Naive thymus-derived CD4-positive, alpha-beta T cell (primary cell): ENCODE measurements around the gene AZIN2. TPM values are rescaled to one million over a fixed set of nuclear protein-coding genes. Genes with fewer than 3 reads are reported as not detected.

Source experiments
- ATAC-seq: fragments of 150-1000 bp; cut with Tn5 transposase; 2 replicates; pipeline ENCODE4 v1.10.0; 2021; ENCODE audit warnings: mild to moderate bottlenecking, moderate library complexity
- CTCF ChIA-PET: fragments of 350-600 bp; sonication (Branson Sonifier 250); formaldehyde crosslinking; loops from one replicate; lab custom pipeline; 2021; ENCODE audit warnings: antibody characterized with exemption; lab: Charles Lee
- POLR2A ChIA-PET: fragments of 350-600 bp; sonication (Branson Sonifier 250); formaldehyde crosslinking; loops from one replicate; lab custom pipeline; 2021; ENCODE audit warnings: antibody characterized with exemption, inconsistent platforms; lab: Charles Lee
- DNase-seq, 9 donors: peaks; one replicate each; pipeline versions ENCODE4 v3.0.0 to v3.0.0-alpha.2; 2020 to 2022; ENCODE audit warnings: mixed read lengths in 1 of 9
- H3K27ac ChIP-seq: one replicate; pipeline ENCODE4 v1.7.0; 2013; ENCODE audit warnings: mild to moderate bottlenecking, low read depth, low read length, moderate library complexity
- H3K27me3 ChIP-seq, 2 donors: one replicate each; pipeline ENCODE4 v1.7.0; 2013; ENCODE audit warnings: low read length in 2 of 2, mild to moderate bottlenecking in 2 of 2, moderate library complexity in 2 of 2; ENCODE audit not compliant: control insufficient read depth in 2 of 2, insufficient read depth in 2 of 2
- H3K36me3 ChIP-seq, 3 experiments: 1 replicate in 2 of 3; 2 replicates in 1 of 3; pipeline ENCODE4 v1.7.0; 2013; ENCODE audit warnings: low read length in 3 of 3, mild to moderate bottlenecking in 3 of 3, moderate library complexity in 1 of 3; ENCODE audit not compliant: insufficient read depth in 3 of 3, control insufficient read depth in 2 of 3
- H3K4me1 ChIP-seq, 2 donors: one replicate each; pipeline ENCODE4 v1.7.0; 2013; ENCODE audit warnings: low read length in 2 of 2, mild to moderate bottlenecking in 2 of 2, moderate library complexity in 1 of 2; ENCODE audit not compliant: control insufficient read depth in 2 of 2, insufficient read depth in 2 of 2
- H3K4me3 ChIP-seq: 2 replicates; pipeline ENCODE4 v1.7.0; 2013; ENCODE audit warnings: mild to moderate bottlenecking, low read length
- H3K9me3 ChIP-seq, 3 experiments: 1 replicate in 2 of 3; 2 replicates in 1 of 3; pipeline ENCODE4 v1.7.0; 2013; ENCODE audit warnings: low read length in 3 of 3; ENCODE audit not compliant: control insufficient read depth in 2 of 3
- H3K27ac Mint-ChIP-seq, 9 donors: one replicate each; pipeline ENCODE4 v1.8.0; 2020 to 2022; ENCODE audit warnings: mixed read lengths in 9 of 9, mild to moderate bottlenecking in 8 of 9, moderate library complexity in 5 of 9, inconsistent platforms in 2 of 9
- H3K27me3 Mint-ChIP-seq, 5 donors: one replicate each; pipeline ENCODE4 v1.8.0; 2021 to 2022; ENCODE audit warnings: mixed read lengths in 5 of 5, mild to moderate bottlenecking in 1 of 5
- H3K36me3 Mint-ChIP-seq, 5 donors: one replicate each; pipeline ENCODE4 v1.8.0; 2020 to 2022; ENCODE audit warnings: mixed read lengths in 5 of 5, mild to moderate bottlenecking in 3 of 5, inconsistent platforms in 1 of 5
- H3K4me1 Mint-ChIP-seq, 7 donors: one replicate each; pipeline ENCODE4 v1.8.0; 2020 to 2022; ENCODE audit warnings: mixed read lengths in 7 of 7, mild to moderate bottlenecking in 3 of 7, inconsistent platforms in 1 of 7
- H3K4me3 Mint-ChIP-seq, 10 donors: one replicate each; pipeline ENCODE4 v1.8.0; 2020 to 2022; ENCODE audit warnings: mild to moderate bottlenecking in 10 of 10, mixed read lengths in 10 of 10, moderate library complexity in 6 of 10, inconsistent platforms in 2 of 10
- H3K9me3 Mint-ChIP-seq, 11 donors: one replicate each; pipeline ENCODE4 v1.8.0; 2020 to 2022; ENCODE audit warnings: mixed read lengths in 11 of 11, mild to moderate bottlenecking in 4 of 11, inconsistent platforms in 1 of 11, moderate library complexity in 1 of 11
- intact Hi-C, 2 donors: fragments of 100-400 bp; cut with micrococcal nuclease; formaldehyde crosslinking; loops; one replicate each; pipeline ENCODE4 v1.15.1; 2023
- polyA plus RNA-seq, 2 donors: library from polyadenylated mRNA; unstranded; fragments of 300-500 nt; fragmentation: Illumina TruSeq; gene quantifications; one replicate each; pipeline ENCODE4 v1.2.3, GENCODE V29; 2021
- total RNA-seq, 6 experiments: library from RNA in 5 of 6; stranded (reverse) in 5 of 6; gene quantifications; 1 replicate in 5 of 6; 2 replicates in 1 of 6; pipeline ENCODE4 v1.2.3 and lab custom pipeline; 2021 to 2026

AZIN2 gene
- total and polyA plus RNA-seq, 7 experiments from 2014 or later: 4.3 to 9.6 (median 6.0) TPM

DNA sequence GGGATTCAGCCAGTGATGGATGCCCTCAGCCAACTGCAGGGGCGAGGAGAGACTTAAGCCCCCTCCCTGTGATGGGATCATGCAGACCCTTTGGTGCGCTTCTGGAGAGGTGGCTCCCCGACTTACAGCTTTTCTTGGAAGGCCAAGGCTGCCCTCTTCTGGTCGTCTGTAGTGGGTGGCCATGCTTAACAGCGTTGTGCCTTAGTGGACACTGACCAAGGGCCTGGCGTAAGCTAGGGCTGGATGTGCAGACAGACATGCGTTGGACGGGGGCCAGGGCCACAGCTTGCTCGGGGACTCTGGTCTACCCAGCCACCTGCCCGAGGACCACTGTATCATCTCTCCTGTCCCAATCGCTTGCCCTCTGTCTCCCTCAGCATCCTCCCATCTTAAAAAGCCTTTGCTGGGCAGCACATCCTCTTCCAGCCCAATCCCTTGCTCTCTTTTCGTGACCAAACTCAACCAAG is 5.5 kb downstream of the AZIN2 start:
- H3K27me3 ChIP-seq: no peaks in the 10 kb centered on the region
- ChIA-PET CTCF (interaction anchor here (0.7 to 3.2 kb wide), 7 partner anchors 10 to 154 kb away, joined by 3 to 11 read pairs (median 5); no protein-coding TSS in a partner anchor), POLR2A (interaction anchor here (1.3 to 1.6 kb wide), 2 partner anchors 13 to 122 kb away, joined by 5 to 6 read pairs; partner anchors contain the start of gene RNF19B)
- DNase-seq: peak in 2 of 9 donors; percentile 29 to 50
- H3K4me3 Mint-ChIP-seq: no peak overlapping the region
- no peaks in the 10 kb centered on the region for H3K36me3 ChIP-seq
- H3K4me1 Mint-ChIP-seq: peaks cover 24 to 61% (median 47%) of the 10 kb centered on the region in 7 donors
- ATAC-seq: peak; percentile 63
- H3K27ac ChIP-seq: no peak overlapping the region
- H3K27ac Mint-ChIP-seq: peak overlapping the region in 3 of 9 donors; percentile 18 to 48 (median 44)
- no peak overlapping the region for H3K4me3 ChIP-seq
- peaks cover 0 to 2% (median 0%) of the 10 kb centered on the region in 11 donors for H3K9me3 Mint-ChIP-seq
- intact Hi-C loops: loop anchor here (1.0 to 10.0 kb wide), 4 partner anchors 152 to 372 kb away; no protein-coding TSS in a partner anchor
- H3K9me3 ChIP-seq: no peaks in the 10 kb centered on the region
- peaks cover 10 to 19% of the 10 kb centered on the region in 2 donors for H3K4me1 ChIP-seq
- peaks cover 0 to 28% (median 0%) of the 10 kb centered on the region in 5 donors for H3K27me3 Mint-ChIP-seq
- peaks cover 0 to 3% (median 0%) of the 10 kb centered on the region in 5 donors for H3K36me3 Mint-ChIP-seq

DNA sequence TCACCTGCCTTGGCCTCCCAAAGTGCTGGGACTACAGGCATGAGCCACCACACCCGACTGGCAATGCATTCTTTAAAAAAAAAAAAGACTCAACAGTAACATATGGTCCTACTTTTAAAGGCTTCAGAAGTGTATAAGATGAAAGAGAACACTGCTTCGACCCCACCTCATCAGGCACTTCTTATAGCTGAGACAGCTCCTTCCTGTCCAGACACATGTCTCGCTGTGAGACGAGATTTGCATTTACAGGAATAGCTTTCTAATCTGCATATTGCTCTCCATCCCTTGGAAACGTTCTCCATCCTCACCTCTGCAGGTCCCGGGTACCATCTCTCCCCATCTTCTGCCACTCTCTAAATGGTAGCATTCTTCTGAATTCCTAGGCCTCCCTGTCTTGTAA is 6.7 kb downstream of the AZIN2 start:
- Mint-ChIP-seq H3K27me3 (peaks cover 0 to 20% (median 0%) of the 10 kb centered on the region in 5 donors), H3K27ac (peak overlapping the region; percentile 1 to 84 (median 80)), H3K36me3 (peaks cover 0 to 3% (median 0%) of the 10 kb centered on the region in 5 donors), H3K9me3 (peaks cover 0 to 2% (median 0%) of the 10 kb centered on the region in 11 donors), H3K4me3 (peak overlapping the region in 4 of 10 donors; percentile 35 to 69 (median 58)), H3K4me1 (peaks cover 18 to 50% (median 37%) of the 10 kb centered on the region in 7 donors)
- ATAC-seq: no peak
- Histone ChIP-seq H3K27ac (no peak overlapping the region), H3K36me3 (no peaks in the 10 kb centered on the region), H3K27me3 (no peaks in the 10 kb centered on the region), H3K4me1 (peaks cover 5 to 14% of the 10 kb centered on the region in 2 donors), H3K9me3 (no peaks in the 10 kb centered on the region), H3K4me3 (no peak overlapping the region)
- ChIA-PET POLR2A (interaction anchor here (1.6 to 2.1 kb wide), 2 partner anchors 12 to 39 kb away, joined by 6 to 7 read pairs; no protein-coding TSS in a partner anchor), CTCF (interaction anchor here (0.7 to 3.2 kb wide), 4 partner anchors 8 to 226 kb away, joined by 3 to 11 read pairs (median 4); no protein-coding TSS in a partner anchor)
- intact Hi-C loops: loop anchor here (1.0 to 10.0 kb wide), 4 partner anchors 12 to 373 kb away; partner anchors contain the start of gene AK2 (in 1 of the 2)
- DNase-seq: no peak

- Histone ChIP-seq H3K4me1 (peaks cover 5 to 14% of the 10 kb centered on the region in 2 donors), H3K27ac (peak overlapping the region; percentile 1), H3K9me3 (no peaks in the 10 kb centered on the region), H3K4me3 (no peak overlapping the region), H3K36me3 (no peaks in the 10 kb centered on the region), H3K27me3 (no peaks in the 10 kb centered on the region)
- ATAC-seq (peak; percentile 64), DNase-seq (peak in 1 of 9 donors; percentile 21)
- peaks cover 18 to 44% (median 33%) of the 10 kb centered on the region in 7 donors for H3K4me1 Mint-ChIP-seq
- POLR2A ChIA-PET: interaction anchor here (1.0 to 2.1 kb wide), 2 partner anchors 11 to 39 kb away, joined by 5 to 7 read pairs; no protein-coding TSS in a partner anchor
- CTCF ChIA-PET: interaction anchor here (0.7 to 3.2 kb wide), 4 partner anchors 8 to 227 kb away, joined by 3 to 11 read pairs (median 4); no protein-coding TSS in a partner anchor
- intact Hi-C loops: loop anchor here (1.0 to 10.0 kb wide), 4 partner anchors 11 to 374 kb away; partner anchors contain the start of gene AK2 (in 1 of the 2)
- H3K27me3 Mint-ChIP-seq: peaks cover 0 to 14% (median 0%) of the 10 kb centered on the region in 5 donors
- H3K9me3 Mint-ChIP-seq: peaks cover 0 to 2% (median 0%) of the 10 kb centered on the region in 11 donors
- H3K27ac Mint-ChIP-seq: peak overlapping the region; percentile 1 to 84 (median 80)
- peak overlapping the region; percentile 35 to 69 (median 50) for H3K4me3 Mint-ChIP-seq
- H3K36me3 Mint-ChIP-seq: peaks cover 0 to 4% (median 0%) of the 10 kb centered on the region in 5 donors
Measured at GRCh38 chr1:33088119-33088906, 7.4 kb downstream of the AZIN2 start.

- Mint-ChIP-seq H3K27me3 (peaks cover 0 to 8% (median 0%) of the 10 kb centered on the region in 5 donors), H3K27ac (no peak overlapping the region), H3K4me1 (peaks cover 15 to 44% (median 33%) of the 10 kb centered on the region in 7 donors), H3K36me3 (peaks cover 0 to 5% (median 0%) of the 10 kb centered on the region in 5 donors), H3K4me3 (no peak overlapping the region), H3K9me3 (peaks cover 0 to 2% (median 0%) of the 10 kb centered on the region in 11 donors)
- Histone ChIP-seq H3K27me3 (no peaks in the 10 kb centered on the region), H3K4me3 (no peak overlapping the region), H3K27ac (no peak overlapping the region), H3K4me1 (peaks cover 5 to 14% of the 10 kb centered on the region in 2 donors), H3K9me3 (no peaks in the 10 kb centered on the region), H3K36me3 (no peaks in the 10 kb centered on the region)
- ATAC-seq (no peak), DNase-seq (no peak)
- CTCF ChIA-PET: no interaction called here
- POLR2A ChIA-PET: interaction anchor here (1.0 kb wide), 1 partner anchor 126 kb away, joined by 3 read pairs; no protein-coding TSS in a partner anchor
- intact Hi-C loops: loop anchor here (2.0 to 10.0 kb wide), 3 partner anchors 53 to 375 kb away; partner anchors contain the start of gene AK2 (in 1 of the 2)
Measured at GRCh38 chr1:33089457-33089856, 8.5 kb downstream of the AZIN2 start.

- Mint-ChIP-seq H3K27ac (peak overlapping the region in 1 of 9 donors; percentile 22), H3K4me1 (peaks cover 18 to 62% (median 41%) of the 10 kb centered on the region in 7 donors), H3K4me3 (no peak overlapping the region), H3K9me3 (no peaks in the 10 kb centered on the region), H3K27me3 (no peaks in the 10 kb centered on the region), H3K36me3 (peaks cover 0 to 12% (median 0%) of the 10 kb centered on the region in 5 donors)
- Histone ChIP-seq H3K27me3 (no peaks in the 10 kb centered on the region), H3K36me3 (no peaks in the 10 kb centered on the region), H3K4me1 (peaks cover 8 to 16% of the 10 kb centered on the region in 2 donors), H3K9me3 (no peaks in the 10 kb centered on the region), H3K27ac (no peak overlapping the region), H3K4me3 (no peak overlapping the region)
- no peak for DNase-seq
- no peak for ATAC-seq
- ChIA-PET POLR2A (no interaction called here), CTCF (interaction anchor here (0.6 kb wide), 1 partner anchor 96 kb away, joined by 3 read pairs; no protein-coding TSS in a partner anchor)
- intact Hi-C loops: no loop called here
Measured at GRCh38 chr1:33092438-33092837, 11.5 kb downstream of the AZIN2 start.

DNA sequence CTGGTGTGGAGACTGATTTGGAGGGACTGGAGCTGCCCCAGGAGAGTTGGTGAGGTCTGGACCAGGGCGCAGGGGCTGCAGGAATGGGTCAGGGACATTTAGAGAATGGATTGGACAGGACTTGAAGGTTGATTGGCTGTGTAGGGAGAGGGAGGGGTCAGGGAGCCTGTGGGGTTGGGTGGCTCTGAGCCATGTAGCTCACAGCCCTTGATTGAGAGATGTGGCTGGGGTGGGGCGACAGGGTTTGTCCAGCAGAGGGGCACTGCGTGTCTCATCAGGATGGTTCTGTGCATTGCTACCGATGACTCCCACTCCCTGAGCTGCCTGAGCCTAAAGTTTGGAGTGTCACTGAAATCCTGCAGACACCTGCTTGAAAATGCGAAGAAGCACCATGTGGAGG is 12.1 kb downstream of the AZIN2 start:
- no peaks in the 10 kb centered on the region for H3K27me3 ChIP-seq
- Mint-ChIP-seq H3K4me3 (no peak overlapping the region), H3K27ac (no peak overlapping the region), H3K4me1 (peaks cover 18 to 62% (median 42%) of the 10 kb centered on the region in 7 donors), H3K36me3 (peaks cover 0 to 17% (median 0%) of the 10 kb centered on the region in 5 donors), H3K27me3 (no peaks in the 10 kb centered on the region), H3K9me3 (no peaks in the 10 kb centered on the region)
- no peak overlapping the region for H3K27ac ChIP-seq
- CTCF ChIA-PET: interaction anchor here (0.6 to 0.8 kb wide), 2 partner anchors 34 to 97 kb away, joined by 3 to 4 read pairs; no protein-coding TSS in a partner anchor
- POLR2A ChIA-PET: no interaction called here
- intact Hi-C loops: no loop called here
- ATAC-seq (no peak), DNase-seq (no peak)
- H3K9me3 ChIP-seq: no peaks in the 10 kb centered on the region
- H3K4me3 ChIP-seq: no peak overlapping the region
- no peaks in the 10 kb centered on the region for H3K36me3 ChIP-seq
- H3K4me1 ChIP-seq: peaks cover 13 to 18% of the 10 kb centered on the region in 2 donors
